Uterus (tissue), 4 donors: ENCODE measurements around the gene CRYBA4. TPM values are rescaled to one million over a fixed set of nuclear protein-coding genes. Genes with fewer than 3 reads are reported as not detected.

ENCODE experiments used
- DNase-seq, 2 donors: peaks; one replicate each; pipeline ENCODE4 v3.0.0-alpha.2; 2019 to 2020
- H3K27ac ChIP-seq, 2 donors: fragments of 200-600 bp; sonication (generic); 1 replicate in 1 of 2; 2 replicates in 1 of 2; pipeline ENCODE4 v1.5.1; 2016 to 2018
- H3K27me3 ChIP-seq, 2 donors: fragments of 200-600 bp; sonication (generic); one replicate each; pipeline ENCODE4 v1.5.1; 2018 to 2019; ENCODE audit warnings: control low read depth in 1 of 2
- H3K36me3 ChIP-seq, 2 donors: fragments of 200-600 bp; sonication (generic); one replicate each; pipeline ENCODE4 v1.5.1; 2019; ENCODE audit warnings: control low read depth in 1 of 2
- H3K4me1 ChIP-seq, 2 donors: fragments of 200-600 bp; sonication (generic); one replicate each; pipeline ENCODE4 v1.5.1; 2018 to 2019; ENCODE audit warnings: control low read depth in 1 of 2
- H3K4me3 ChIP-seq, 2 donors: fragments of 200-600 bp; sonication (generic); 1 replicate in 1 of 2; 2 replicates in 1 of 2; pipeline ENCODE4 v1.5.1; 2018 to 2019; ENCODE audit warnings: mild to moderate bottlenecking in 1 of 2
- H3K9me3 ChIP-seq, 2 donors: fragments of 200-600 bp; sonication (generic); one replicate each; pipeline ENCODE4 v1.5.1; 2019; ENCODE audit warnings: control low read depth in 1 of 2
- CTCF ChIP-seq, 4 experiments: fragments of 200-600 bp in 2 of 4; fragments of 450-650 bp in 2 of 4; sonication (generic) in 2 of 4; IDR thresholded peaks; one replicate each; pipeline ENCODE4 v1.5.1; 2016 to 2019; ENCODE audit warnings: antibody characterized with exemption in 4 of 4, mild to moderate bottlenecking in 2 of 4, moderate library complexity in 1 of 4
- POLR2A ChIP-seq, 2 donors: fragments of 450-650 bp; IDR thresholded peaks; one replicate each; pipeline ENCODE4 v1.6.1; 2016; ENCODE audit warnings: antibody characterized with exemption in 2 of 2, mild to moderate bottlenecking in 1 of 2, moderate library complexity in 1 of 2
- intact Hi-C: fragments of 100-400 bp; cut with DNase I; formaldehyde crosslinking; loops from one replicate; pipeline ENCODE4 v1.15.1; 2023; ENCODE audit warnings: low total_unique reads
- total RNA-seq, 4 donors: library from RNA; depleted of rRNA in 3 of 4; stranded (reverse); fragments of >200 nt in 3 of 4; gene quantifications; one replicate each; pipeline versions ENCODE4 v1.1.0 to v1.2.4, GENCODE V29; 2014 to 2023
- donor health status: DM: yes; HTN: yes; CAD: no.

The CRYBA4 gene
- total RNA-seq, 4 donors from 2014 or later, result not detected

- H3K4me3 ChIP-seq, result no peak overlapping the region
- no peak for TF ChIP-seq CTCF (IDR thresholded peaks at IDR 0.05)
- no peak for TF ChIP-seq POLR2A (IDR thresholded peaks at IDR 0.05)
- no peaks in the 10 kb centered on the region for H3K4me1 ChIP-seq
- intact Hi-C loops, result no loop called here
- H3K9me3 ChIP-seq, result no peaks in the 10 kb centered on the region
- no peak overlapping the region for H3K27ac ChIP-seq
- H3K27me3 ChIP-seq, result no peaks in the 10 kb centered on the region
- DNase-seq, result no peak
- H3K36me3 ChIP-seq, result no peaks in the 10 kb centered on the region
Measured at GRCh38 chr22:26579331-26579886, 42.4 kb upstream of the CRYBA4 start.

- no peaks in the 10 kb centered on the region for H3K36me3 ChIP-seq
- intact Hi-C loops, result no loop called here
- TF ChIP-seq POLR2A (IDR thresholded peaks at IDR 0.05) (no peak), CTCF (IDR thresholded peaks at IDR 0.05) (no peak)
Measured at GRCh38 chr22:26580240-26580962, 41.4 kb upstream of the CRYBA4 start.

GRCh38 chr22:26581026-26581425 lies 40.7 kb upstream of the CRYBA4 start:
- Histone ChIP-seq H3K4me1 (no peaks in the 10 kb centered on the region), H3K9me3 (no peaks in the 10 kb centered on the region), H3K36me3 (no peaks in the 10 kb centered on the region), H3K27ac (no peak overlapping the region), H3K4me3 (no peak overlapping the region), H3K27me3 (no peaks in the 10 kb centered on the region)
- intact Hi-C loops, result no loop called here
- no peak for DNase-seq
- TF ChIP-seq POLR2A (IDR thresholded peaks at IDR 0.05) (no peak), CTCF (IDR thresholded peaks at IDR 0.05) (no peak)

More at GRCh38 chr22:26580240-26580962, 41.4 kb upstream of the CRYBA4 start:
- Histone ChIP-seq H3K4me3 (no peak overlapping the region), H3K9me3 (no peaks in the 10 kb centered on the region), H3K27ac (no peak overlapping the region), H3K27me3 (no peaks in the 10 kb centered on the region), H3K4me1 (no peaks in the 10 kb centered on the region)
- DNase-seq, result no peak

GRCh38 chr22:26581633-26582168 lies 40.1 kb upstream of the CRYBA4 start:
- Histone ChIP-seq H3K4me1 (no peaks in the 10 kb centered on the region), H3K4me3 (no peak overlapping the region), H3K27ac (no peak overlapping the region), H3K36me3 (no peaks in the 10 kb centered on the region), H3K9me3 (no peaks in the 10 kb centered on the region), H3K27me3 (no peaks in the 10 kb centered on the region)
- intact Hi-C loops, result no loop called here
- TF ChIP-seq POLR2A (IDR thresholded peaks at IDR 0.05), result no peak
- no peak for TF ChIP-seq CTCF (IDR thresholded peaks at IDR 0.05)
- no peak for DNase-seq

- no peaks in the 10 kb centered on the region for H3K4me1 ChIP-seq
- no peak overlapping the region for H3K4me3 ChIP-seq
- H3K27me3 ChIP-seq, result no peaks in the 10 kb centered on the region
- DNase-seq, result no peak
- no peaks in the 10 kb centered on the region for H3K9me3 ChIP-seq
- intact Hi-C loops, result no loop called here
- H3K36me3 ChIP-seq, result no peaks in the 10 kb centered on the region
- TF ChIP-seq POLR2A (IDR thresholded peaks at IDR 0.05), result no peak
- TF ChIP-seq CTCF (IDR thresholded peaks at IDR 0.05), result no peak
- H3K27ac ChIP-seq, result no peak overlapping the region
Measured at GRCh38 chr22:26584010-26584409, 37.8 kb upstream of the CRYBA4 start.
